GM12878 (cell line): ENCODE data around the gene POU6F2. TPM values are rescaled to one million over a fixed set of nuclear protein-coding genes. Genes with fewer than 3 reads are reported as not detected.

Experiments
- ATAC-seq: fragments of 200-7000 bp; cut with Tn5 transposase; 3 replicates; pipeline ENCODE4 v1.9.1; 2020; ENCODE audit warnings: mild to moderate bottlenecking, moderate library complexity
- BruUV-seq: library from RNA; stranded (reverse); fragments of 400-500 nt; replicated peaks from 2 replicates; lab custom pipeline; 2021; lab: Mats Ljungman, UMichigan
- CTCF ChIA-PET: fragments of 300-600 bp; sonication (Branson Sonifier 250); formaldehyde crosslinking; extraction: SDS; loops from one replicate; lab custom pipeline; 2021; ENCODE audit warnings: inconsistent platforms; lab: Yijun Ruan, JAX
- POLR2A ChIA-PET: fragments of 350-600 bp; formaldehyde crosslinking; extraction: SDS; loops from one replicate; lab custom pipeline; 2021; ENCODE audit warnings: inconsistent platforms; lab: Charles Lee
- RAD21 ChIA-PET: fragments of 300-600 bp; sonication (Branson Sonifier 250); formaldehyde crosslinking; loops from one replicate; lab custom pipeline; 2023; ENCODE audit warnings: antibody characterized with exemption; ENCODE audit not compliant: unreplicated experiment; lab: Charles Lee
- SMC1A ChIA-PET: fragments of 300-600 bp; sonication (Branson Sonifier 250); formaldehyde crosslinking; loops from one replicate; lab custom pipeline; 2023; ENCODE audit not compliant: unreplicated experiment, uncharacterized antibody; lab: Charles Lee
- DNase-seq: peaks from one replicate; pipeline ENCODE4 v3.0.0-alpha.2; 2011; ENCODE audit warnings: low read depth, low spot score
- FAIRE-seq: peaks from 3 replicates; lab custom pipeline; 2011; peaks lifted over from hg19 to GRCh38; lab: Jason Lieb, UNC
- H2AFZ ChIP-seq: 2 replicates; pipeline ENCODE4 v1.6.0; 2011; ENCODE audit warnings: low read depth, low read length, control low read depth; ENCODE audit not compliant: control insufficient read depth
- H3K27ac ChIP-seq: 2 replicates; pipeline ENCODE4 v1.5.1; 2011; ENCODE audit warnings: control low read depth; ENCODE audit not compliant: control insufficient read depth, insufficient read depth
- H3K27me3 ChIP-seq, 2 experiments: replicated peaks in 1 of 2; 2 replicates each; pipeline versions ENCODE4 v1.6.0 to v1.6.1; 2011; ENCODE audit warnings: low read length in 1 of 2; ENCODE audit not compliant: control insufficient read depth in 2 of 2, insufficient read depth in 2 of 2
- H3K36me3 ChIP-seq, 2 experiments: 2 replicates each; pipeline ENCODE4 v1.5.1; 2011; ENCODE audit warnings: low read length in 1 of 2; ENCODE audit not compliant: control insufficient read depth in 2 of 2, insufficient read depth in 2 of 2
- H3K4me1 ChIP-seq: 2 replicates; pipeline ENCODE4 v1.6.1; 2011; ENCODE audit warnings: mild to moderate bottlenecking, low read length, moderate library complexity, mixed read lengths; ENCODE audit not compliant: control insufficient read depth, insufficient read depth
- H3K4me2 ChIP-seq: 2 replicates; pipeline ENCODE4 v1.6.0; 2011; ENCODE audit warnings: control low read depth; ENCODE audit not compliant: control insufficient read depth, insufficient read depth
- H3K4me3 ChIP-seq: fragments of 200-600 bp; sonication (generic); 2 replicates; pipeline ENCODE4 v1.5.1; 2016
- H3K79me2 ChIP-seq: 2 replicates; pipeline ENCODE4 v1.6.0; 2011; ENCODE audit warnings: low read length; ENCODE audit not compliant: control insufficient read depth, insufficient read depth
- H3K9ac ChIP-seq: 2 replicates; pipeline ENCODE4 v1.8.0; 2011; ENCODE audit warnings: low read length, control low read depth, mixed read lengths; ENCODE audit not compliant: control insufficient read depth, insufficient read depth
- H3K9me3 ChIP-seq: replicated peaks from 3 replicates; pipeline ENCODE4 v1.5.1; 2011; ENCODE audit warnings: mild to moderate bottlenecking, low read length; ENCODE audit not compliant: control insufficient read depth, insufficient read depth
- H4K20me1 ChIP-seq: 2 replicates; pipeline ENCODE4 v1.6.0; 2011; ENCODE audit not compliant: control insufficient read depth, insufficient read depth
- BMI1 ChIP-seq: fragments of 450-650 bp; IDR thresholded peaks from 2 replicates; pipeline ENCODE4 v1.6.1; 2016; ENCODE audit warnings: mild to moderate bottlenecking, moderate library complexity, borderline replicate concordance
- CBX5 ChIP-seq: sonication (generic); IDR thresholded peaks from 2 replicates; pipeline ENCODE4 v1.6.1; 2016; ENCODE audit warnings: low read depth, moderate library complexity, mild to moderate bottlenecking, inconsistent platforms
- ETV6 ChIP-seq, 2 experiments: fragments of 450-650 bp in 1 of 2; IDR thresholded peaks in 1 of 2; conservative IDR thresholded peaks in 1 of 2; 2 replicates each; pipeline ENCODE4 v1.6.1; 2014; ENCODE audit warnings: antibody characterized with exemption in 1 of 2, borderline replicate concordance in 1 of 2, low read depth in 1 of 2, mild to moderate bottlenecking in 1 of 2, moderate library complexity in 1 of 2
- MAX ChIP-seq: IDR thresholded peaks from 2 replicates; pipeline ENCODE4 v1.6.1; 2012; ENCODE audit warnings: low read depth, low read length, improper control_type of control experiment
- MLLT1 ChIP-seq: fragments of 450-650 bp; IDR thresholded peaks from 2 replicates; pipeline ENCODE4 v1.6.1; 2016; ENCODE audit warnings: mild to moderate bottlenecking
- MYC ChIP-seq: IDR thresholded peaks from 2 replicates; pipeline ENCODE4 v1.6.1; 2011; ENCODE audit warnings: mild to moderate bottlenecking, low read length, moderate library complexity, inconsistent platforms; ENCODE audit not compliant: insufficient read depth, insufficient replicate concordance, insufficient read length, severe bottlenecking
- POLR2A ChIP-seq: IDR thresholded peaks from 2 replicates; pipeline ENCODE4 v1.6.1; 2011; ENCODE audit warnings: low read depth, mild to moderate bottlenecking, low read length
- ZBTB40 ChIP-seq: fragments of 450-650 bp; IDR thresholded peaks from 2 replicates; pipeline ENCODE4 v1.6.1; 2016; ENCODE audit warnings: mild to moderate bottlenecking, moderate library complexity, borderline replicate concordance
- WGBS: methylation state at CpG from one replicate; pipeline ENCODE4 v1.1.6; 2016; ENCODE audit warnings: low lambda C conversion rate; ENCODE audit not compliant: insufficient replicate concordance, insufficient coverage; ENCODE audit errors: missing lambda C conversion rate; 5-methylcytosine and 5-hydroxymethylcytosine counted together
- in situ Hi-C: fragments of 300-500 bp; cut with MboI; formaldehyde crosslinking; loops from 9 replicates; pipeline ENCODE4 v1.14.3; 2018; ENCODE audit warnings: mixed read lengths
- intact Hi-C: fragments of 100-400 bp; cut with micrococcal nuclease; formaldehyde crosslinking; loops from one replicate; pipeline ENCODE4 v1.14.2; 2022; ENCODE audit not compliant: unreplicated experiment
- polyA plus RNA-seq, 11 experiments: library from polyadenylated mRNA; depleted of rRNA in 4 of 11; unstranded in 6 of 11; stranded (reverse) in 5 of 11; fragments of >200 nt; fragmentation: Nextera tagmentation in 4 of 11; fragmentation: Illumina TruSeq in 1 of 11; extraction: Ambion mirVana in 4 of 11; extraction: Trizol in 1 of 11; gene quantifications; 1 replicate in 1 of 11; 2 replicates in 10 of 11; pipeline versions ENCODE4 v1.2.1 to v1.2.3, GENCODE V29; 2011 to 2016; ENCODE audit warnings: inconsistent platforms in 2 of 11, missing spikeins in 2 of 11, low read depth in 1 of 11
- total RNA-seq, 4 experiments: library from RNA; depleted of rRNA in 3 of 4; stranded (reverse); fragments of >200 nt in 3 of 4; fragmentation: Illumina TruSeq in 1 of 4; extraction: Trizol in 1 of 4; gene quantifications; 2 replicates each; pipeline versions ENCODE4 v1.2.1 to v1.2.3, GENCODE V29; 2013 to 2021

POU6F2 gene
- total and polyA plus RNA-seq, 10 of the 15 experiments (the other 5 are each of a cell fraction or from before 2014, with no cell fraction given): 0.10 TPM; not detected in 9

GRCh38 chr7:39490296-39490695 lies 512.6 kb downstream of the POU6F2 start:
- no peaks in the 10 kb centered on the region for H3K9me3 ChIP-seq
- ATAC-seq (no peak), FAIRE-seq (no peak), DNase-seq (no peak)
- ChIA-PET SMC1A (no interaction called here), CTCF (interaction anchor here (0.7 kb wide), 1 partner anchor 541 kb away, joined by 3 read pairs; no protein-coding TSS in a partner anchor), RAD21 (no interaction called here), POLR2A (no interaction called here)
- H3K36me3 ChIP-seq: no peaks in the 10 kb centered on the region
- no peak overlapping the region for H3K9ac ChIP-seq
- no peak overlapping the region for H2AFZ ChIP-seq
- no peak overlapping the region for H3K27ac ChIP-seq
- BruUV-seq: no TSS peak
- H3K4me3 ChIP-seq: no peak overlapping the region
- TF ChIP-seq MYC (no peak), ETV6 (conservative IDR thresholded peaks at IDR 0.05 in 1 of 2, IDR thresholded peaks at IDR 0.05 in 1 of 2; ENCODE audit: borderline replicate concordance in 1 of 2, low read depth in 1 of 2) (no peak), ZBTB40 (no peak), BMI1 (no peak), CBX5 (no peak), MAX (no peak), POLR2A (no peak), MLLT1 (no peak)
- intact Hi-C loops: no loop called here
- peaks cover 0 to 3% of the 10 kb centered on the region in 2 experiments; a peak in 1 of 4 replicates for H3K27me3 ChIP-seq
- 16% methylated on average over 2 of the region's 2 CpGs for WGBS
- H3K4me1 ChIP-seq: no peaks in the 10 kb centered on the region
- no peaks in the 10 kb centered on the region for H4K20me1 ChIP-seq
- no peak overlapping the region for H3K4me2 ChIP-seq
- in situ Hi-C loops: no loop called here
- H3K79me2 ChIP-seq: no peaks in the 10 kb centered on the region
